GM18505 (cell line): ENCODE data around the gene COLEC12.

Source experiments
- ATAC-seq: cut with Tn5 transposase; IDR thresholded peaks from one replicate; pipeline ENCODE4 v1.9.1; 2021; ENCODE audit not compliant: unreplicated experiment
- POLR2A ChIP-seq: IDR thresholded peaks from 4 replicates; pipeline ENCODE4 v1.6.1; 2011; ENCODE audit warnings: borderline replicate concordance; ENCODE audit not compliant: insufficient read depth, insufficient read length; ENCODE audit errors: extremely low read depth

COLEC12 gene

DNA sequence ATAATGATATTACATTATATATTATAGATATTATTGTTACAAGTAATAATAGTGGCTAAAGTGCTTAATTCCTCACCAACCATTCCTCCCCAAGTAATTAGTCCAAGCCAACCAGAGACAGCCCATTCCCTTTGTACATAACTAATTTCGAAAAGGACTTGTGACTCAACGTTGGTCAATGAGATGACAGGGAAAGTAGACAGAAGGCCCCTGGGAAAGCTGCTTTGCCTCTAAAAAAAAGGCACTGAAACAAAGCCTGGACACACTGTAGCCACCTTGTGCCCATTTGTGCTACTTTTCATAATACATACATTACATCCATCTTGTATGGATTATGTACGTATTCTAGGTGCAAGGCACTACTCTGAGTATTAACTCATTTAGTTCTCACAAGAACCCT is 28.8 kb downstream of the COLEC12 start:
- no peak for ATAC-seq
- TF ChIP-seq POLR2A: no peak

DNA sequence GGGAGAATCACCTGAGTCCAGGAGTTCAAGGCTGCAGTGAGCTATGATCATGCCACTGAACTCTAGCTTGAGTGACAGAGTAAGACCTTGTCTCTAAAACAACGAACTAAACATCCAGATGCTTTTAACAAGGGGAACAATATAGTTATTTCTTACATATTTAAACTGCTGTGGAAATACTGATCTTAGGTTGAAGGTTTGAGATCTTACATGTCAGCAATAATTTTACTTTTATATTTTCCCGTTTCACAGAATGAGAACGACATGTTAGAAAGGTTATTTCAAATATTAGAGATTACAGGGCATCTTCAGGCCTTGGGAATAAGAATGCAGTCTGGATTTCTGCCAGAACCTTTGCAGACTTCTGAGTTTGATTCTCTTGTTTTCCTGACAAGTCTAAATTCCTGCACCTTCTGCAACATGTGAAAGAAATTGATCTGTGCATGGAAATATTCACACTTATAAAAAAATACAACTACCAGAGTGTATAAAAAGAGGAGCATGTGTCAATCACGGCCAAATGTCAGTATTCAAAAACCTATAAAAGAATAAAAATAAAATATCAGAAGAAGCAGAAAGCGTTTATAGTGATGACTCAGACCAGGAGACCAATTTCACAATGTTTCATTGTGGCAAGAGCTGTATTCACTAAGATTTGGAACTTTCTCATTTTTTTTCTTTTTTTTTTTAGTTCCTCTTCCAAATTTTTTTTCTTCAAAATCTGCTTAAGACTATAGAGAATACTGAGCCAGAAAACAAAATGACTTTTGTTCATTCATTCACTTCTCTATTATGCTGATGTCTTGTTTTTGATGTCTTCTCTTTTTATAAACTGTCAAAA is 29.6 kb downstream of the COLEC12 start:
- ATAC-seq: no peak
- TF ChIP-seq POLR2A: no peak

DNA sequence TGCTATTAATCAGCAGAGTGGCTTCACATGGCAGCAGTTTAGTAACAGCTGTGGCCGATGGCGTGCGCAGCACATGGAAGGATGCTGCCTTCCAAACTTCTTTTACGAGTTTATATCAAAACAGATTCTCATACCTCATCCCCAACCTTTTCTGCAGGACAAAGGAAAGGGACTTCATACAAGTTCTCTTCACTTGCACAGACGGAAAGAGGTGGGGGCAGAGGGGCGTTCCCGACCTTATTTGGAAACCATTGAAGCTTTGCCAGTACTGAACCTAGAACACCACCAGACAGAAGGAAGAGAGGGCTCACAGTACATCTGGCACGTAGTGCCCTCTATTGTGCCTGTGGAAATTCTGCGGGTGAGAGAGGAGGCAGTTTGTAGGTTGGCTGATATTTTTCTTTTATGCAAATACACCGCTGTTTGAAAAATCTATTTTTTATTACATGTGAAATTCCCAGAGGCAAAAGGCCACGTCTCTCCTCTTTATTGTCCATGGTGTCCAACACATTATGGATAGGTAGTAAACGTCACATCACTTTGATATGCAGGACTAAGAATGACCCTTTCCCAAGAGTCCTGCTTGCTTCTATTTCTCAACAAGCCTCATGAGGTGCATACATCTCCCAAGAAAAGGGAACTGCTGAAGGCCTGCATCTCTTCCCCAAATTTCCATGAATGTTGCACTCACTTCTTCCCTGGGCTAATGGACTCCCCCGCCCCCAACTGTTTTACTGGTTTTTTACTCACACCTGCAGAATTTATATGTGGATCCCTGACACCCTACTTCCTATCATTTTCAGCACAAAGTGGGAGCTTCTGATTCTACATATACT is 31.3 kb downstream of the COLEC12 start:
- no peak for ATAC-seq

DNA sequence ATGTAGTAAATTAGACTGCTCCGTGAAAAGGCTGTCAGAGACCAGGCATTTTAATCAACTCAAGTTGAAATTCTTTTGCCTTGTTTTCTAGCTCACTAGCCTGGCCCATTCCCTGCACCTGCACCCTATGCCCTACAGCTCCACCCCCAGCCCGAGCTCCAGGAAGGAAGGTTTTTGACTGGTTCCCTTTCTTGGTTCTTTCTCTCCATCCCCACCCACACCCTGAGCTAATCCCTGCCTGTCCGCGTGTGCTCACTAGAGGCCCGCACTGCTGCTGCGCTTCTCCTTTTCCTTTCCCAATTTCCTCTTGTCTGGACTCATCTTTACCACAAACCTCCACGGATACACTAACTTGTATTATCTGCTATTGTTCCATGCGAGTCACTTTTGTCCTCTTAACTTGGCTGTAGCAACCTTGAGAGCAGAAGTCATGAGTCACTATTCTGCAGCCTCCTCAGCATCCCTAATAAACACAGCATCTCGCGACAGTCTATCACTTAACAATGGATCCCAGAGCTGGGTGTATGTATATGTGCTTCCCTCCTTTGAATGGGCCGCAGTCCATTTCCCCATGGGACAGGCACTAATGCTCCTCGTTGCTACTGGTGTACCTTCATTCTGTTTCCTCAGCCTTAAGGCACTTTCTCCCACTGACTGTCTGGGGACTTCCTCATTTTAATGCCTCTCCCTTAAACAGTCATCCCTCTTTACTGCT is 36.5 kb downstream of the COLEC12 start:
- no peak for TF ChIP-seq POLR2A
- no peak for ATAC-seq

More for the DNA sequence above, 31.3 kb downstream of the COLEC12 start:
- no peak for TF ChIP-seq POLR2A

DNA sequence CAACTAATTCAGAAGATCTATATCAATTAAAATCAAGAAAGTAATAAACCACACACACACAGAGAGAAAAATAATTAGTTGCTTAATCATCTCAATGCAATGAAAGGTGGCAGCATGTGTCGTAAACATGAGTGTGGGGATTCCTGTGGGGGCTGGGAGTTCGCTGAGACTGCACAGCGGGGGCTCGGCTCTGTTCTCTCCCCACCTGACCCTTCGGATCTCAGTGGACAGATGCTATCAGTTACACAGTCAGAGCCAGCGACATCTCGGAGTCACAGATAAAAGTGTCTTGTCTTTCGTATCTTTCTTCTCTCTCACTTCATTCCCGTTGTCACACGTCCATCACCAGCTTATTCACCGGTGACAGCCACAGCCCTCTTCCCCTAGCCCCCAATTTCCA is 37.1 kb downstream of the COLEC12 start:
- no peak for ATAC-seq

DNA sequence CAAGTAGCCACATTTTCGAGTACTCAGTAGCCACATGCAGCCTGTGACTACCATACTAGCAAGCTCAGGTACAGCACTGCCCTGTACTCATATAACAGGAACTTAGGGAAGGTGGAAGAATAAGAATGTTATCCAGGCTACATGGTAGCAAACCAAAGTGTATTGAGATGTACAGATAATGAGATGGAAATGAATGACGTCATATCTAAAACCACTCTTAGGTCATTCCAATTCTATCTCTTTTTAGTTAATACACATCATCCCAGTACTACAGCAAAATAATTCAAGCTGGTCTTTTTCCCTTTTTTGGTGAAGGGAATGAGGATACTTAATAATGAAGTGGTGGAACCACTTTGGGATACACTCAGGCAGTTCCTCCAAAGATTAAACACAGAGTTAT is 38.7 kb downstream of the COLEC12 start:
- ATAC-seq: no peak
- TF ChIP-seq POLR2A: no peak

More for the DNA sequence above, 37.1 kb downstream of the COLEC12 start:
- no peak for TF ChIP-seq POLR2A

DNA sequence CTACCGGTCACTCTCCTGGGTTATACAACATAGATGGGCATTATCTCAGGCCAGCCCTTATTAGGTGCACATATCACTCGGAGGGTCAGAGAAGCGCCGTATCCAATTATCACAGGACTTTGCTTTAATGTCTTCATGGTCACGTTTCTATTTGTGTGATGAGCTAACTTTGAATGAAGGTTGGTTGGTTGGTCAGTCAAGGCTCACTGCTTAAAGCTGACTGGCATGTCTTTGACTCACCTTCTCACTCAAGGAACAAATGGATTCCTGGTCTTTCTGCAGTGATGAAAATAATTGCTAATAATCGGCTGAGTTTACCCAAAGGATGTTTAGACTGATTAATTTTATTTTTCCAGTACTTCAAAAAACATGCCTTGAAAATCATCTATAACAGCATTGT is 39.7 kb downstream of the COLEC12 start:
- no peak for ATAC-seq
- no peak for TF ChIP-seq POLR2A

DNA sequence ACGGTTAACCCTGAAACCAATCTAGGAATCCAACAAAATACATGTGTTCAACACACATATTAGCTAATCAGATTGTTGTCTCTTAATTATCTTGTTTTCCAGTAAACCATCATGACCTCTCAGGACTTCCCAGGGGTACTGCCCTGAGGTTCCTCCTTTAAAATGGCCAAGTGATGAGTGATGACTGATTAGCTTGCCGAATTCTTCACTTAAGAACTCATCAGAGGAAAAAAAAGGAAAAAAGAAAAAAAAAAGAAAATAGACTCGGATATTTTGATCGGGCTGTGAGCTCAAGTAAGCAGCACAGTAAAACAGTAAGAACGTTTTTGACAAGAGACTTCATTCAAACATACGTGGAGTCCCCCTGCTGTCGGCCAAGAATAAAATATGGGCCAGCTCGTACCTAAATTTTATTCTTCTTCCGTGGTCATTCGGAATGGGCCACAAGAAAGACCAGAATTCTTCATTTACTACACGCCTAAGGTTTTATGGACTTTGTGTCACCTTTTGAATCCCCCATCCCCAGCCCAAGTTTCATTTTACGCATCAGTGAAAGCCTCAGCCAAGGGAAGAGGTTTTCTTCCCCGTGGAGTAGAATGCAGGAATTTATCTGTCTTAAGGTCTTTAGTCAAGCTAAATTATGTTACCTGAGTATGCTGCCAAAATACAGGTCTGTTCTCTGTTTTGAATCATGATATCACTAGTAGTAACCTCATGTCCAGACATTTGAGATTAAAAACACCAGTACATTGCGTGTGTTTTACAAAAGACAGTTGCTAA is 40.5 kb downstream of the COLEC12 start:
- TF ChIP-seq POLR2A: no peak
- no peak for ATAC-seq

DNA sequence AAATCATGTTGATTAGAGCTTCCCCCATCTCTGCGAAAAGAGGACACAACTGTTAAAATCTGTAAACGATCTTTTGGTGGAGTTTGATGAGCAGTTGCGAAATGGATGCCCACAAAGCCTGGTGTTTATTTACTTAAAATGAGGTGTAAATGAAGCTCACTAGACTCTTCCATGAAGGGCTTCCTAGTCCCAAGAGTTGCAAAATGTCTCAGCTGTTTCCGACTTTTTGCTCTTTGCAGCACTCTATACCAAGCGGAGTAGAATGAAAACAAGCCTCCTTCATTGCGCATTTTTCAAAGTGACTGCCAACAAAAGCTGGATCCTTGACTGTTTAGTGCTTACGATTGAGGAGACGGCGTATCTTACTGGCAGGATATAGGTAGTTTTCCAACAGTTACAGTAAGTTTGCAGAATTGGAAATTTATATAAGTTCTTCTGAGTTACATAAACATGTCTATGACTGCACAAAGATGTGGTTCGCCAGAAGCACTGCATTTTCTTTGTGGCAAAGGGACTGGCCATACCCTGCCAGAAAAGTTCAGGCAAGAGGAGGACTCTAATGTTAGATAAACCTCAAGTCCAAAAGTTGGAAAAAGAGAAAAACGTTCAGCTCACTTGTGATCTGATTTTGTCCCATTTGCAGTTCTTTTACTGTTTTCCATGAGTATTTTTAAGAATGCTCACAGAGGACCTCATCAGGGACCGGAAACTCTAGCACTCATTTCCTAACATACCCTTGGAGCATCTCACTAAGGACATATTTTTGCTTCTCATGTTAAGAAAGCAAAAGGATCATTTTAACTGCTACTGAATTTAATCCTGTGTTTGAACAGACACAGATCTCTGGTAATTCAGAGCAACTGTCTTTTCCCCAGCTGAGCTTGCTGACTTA is 42.7 kb downstream of the COLEC12 start:
- ATAC-seq: no peak
- TF ChIP-seq POLR2A: no peak

DNA sequence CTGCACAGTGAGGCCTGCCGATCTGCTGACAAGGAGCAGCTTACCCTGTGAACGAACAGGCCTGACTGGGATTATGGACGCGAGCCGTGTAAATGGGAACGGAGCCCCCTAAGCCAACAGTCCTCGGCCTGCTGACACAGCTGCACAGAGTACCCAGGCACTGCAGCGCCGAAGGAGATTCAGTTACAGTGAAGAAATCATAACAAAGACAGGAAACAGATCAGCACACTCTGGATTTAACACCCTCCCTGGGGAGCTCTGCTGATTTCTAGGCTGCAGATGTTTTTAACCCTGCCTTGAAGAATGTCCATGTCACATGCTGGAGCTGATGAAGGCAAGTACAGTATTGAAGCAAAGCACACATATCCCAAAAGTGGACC is 43.4 kb downstream of the COLEC12 start:
- no peak for ATAC-seq
- no peak for TF ChIP-seq POLR2A

DNA sequence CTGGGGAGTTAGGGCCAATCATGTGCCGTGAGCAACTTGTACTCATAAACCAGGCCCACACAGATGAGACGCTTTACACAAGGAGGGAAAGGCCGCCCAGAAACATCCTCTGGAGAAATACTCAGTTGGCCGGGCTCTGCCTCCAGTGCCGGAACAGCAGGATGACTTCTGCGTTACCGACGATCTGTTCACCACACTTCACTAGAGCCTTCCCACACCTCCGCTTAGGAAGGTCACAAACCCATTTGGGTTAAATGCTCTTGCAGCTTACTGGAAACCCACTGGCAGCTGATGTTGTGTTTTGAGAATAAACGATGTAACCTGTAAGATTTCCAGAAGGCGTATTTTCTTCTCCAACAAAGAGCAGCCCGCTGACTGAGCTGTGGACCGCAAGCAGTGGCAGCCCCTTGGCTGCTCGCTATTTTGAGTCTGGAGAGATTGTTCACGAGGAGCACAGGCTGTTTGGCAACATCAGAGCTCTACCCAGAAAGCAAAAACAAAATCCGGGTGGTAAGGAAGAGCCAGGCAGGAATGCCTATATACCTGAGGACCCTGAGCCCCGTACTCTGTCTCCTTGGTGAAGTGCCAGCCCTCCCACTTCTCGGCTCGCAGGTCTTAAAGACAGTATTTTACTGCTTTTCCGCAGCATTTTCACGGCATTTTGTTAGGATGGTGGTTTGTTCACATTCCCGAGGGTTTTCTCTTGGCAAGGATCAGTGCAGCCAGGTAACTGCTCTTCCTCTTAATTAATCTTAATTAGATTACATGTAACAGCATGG is 44.0 kb downstream of the COLEC12 start:
- no peak for ATAC-seq
- no peak for TF ChIP-seq POLR2A
